NB4 (cell line): ENCODE data around the gene FBXL17.

ENCODE experiments used
- CTCF ChIP-seq: IDR thresholded peaks from one replicate; pipeline ENCODE4 v1.5.1; 2012; ENCODE audit warnings: low read depth, low read length
- MAX ChIP-seq: IDR thresholded peaks from 2 replicates; pipeline ENCODE4 v1.6.1; 2011; ENCODE audit warnings: low read depth, low read length
- MYC ChIP-seq: IDR thresholded peaks from 2 replicates; pipeline ENCODE4 v1.6.1; 2011; ENCODE audit warnings: low read depth, low read length
- POLR2A ChIP-seq: IDR thresholded peaks from 2 replicates; pipeline ENCODE4 v1.6.1; 2011; ENCODE audit warnings: mild to moderate bottlenecking; ENCODE audit not compliant: insufficient read length; ENCODE audit errors: extremely low read depth

GRCh38 chr5:107853696-107854095, 528.2 kb downstream of the FBXL17 start:
- TF ChIP-seq CTCF (no peak), POLR2A (no peak), MYC (no peak), MAX (no peak)
